HG02610 (cell line): ENCODE measurements around the gene CWH43.
"Not testable (repeated sequence)": the region's sequence is repeated elsewhere in the genome, so short reads cannot be mapped to it uniquely, and the experiment has no call there.

Experiments used
- ATAC-seq: cut with Tn5 transposase; IDR thresholded peaks from one replicate; pipeline ENCODE4 v1.9.1; 2021; ENCODE audit warnings: mild to moderate bottlenecking, moderate library complexity; ENCODE audit not compliant: unreplicated experiment

CWH43 gene

GRCh38 chr4:49096215-49096614, 110.1 kb downstream of the CWH43 start:
- ATAC-seq: not testable (repeated sequence)

DNA sequence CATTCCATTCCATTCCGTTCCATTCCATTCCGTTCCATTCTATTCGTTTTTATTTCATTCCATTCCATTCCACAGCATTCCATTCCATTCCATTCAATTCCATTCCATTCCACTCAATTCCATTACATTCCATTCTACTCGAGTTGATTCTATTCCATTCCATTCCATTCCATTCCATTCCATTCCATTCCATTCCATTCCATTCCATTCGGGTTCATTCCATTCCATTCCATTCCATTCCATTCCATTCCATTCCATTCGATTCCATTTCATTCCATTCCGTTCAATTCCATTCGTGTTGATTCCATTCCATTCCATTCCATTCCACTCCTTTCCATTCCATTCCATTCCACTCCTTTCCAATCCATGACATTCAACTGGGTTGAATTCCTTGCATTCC, 110.6 kb downstream of the CWH43 start:
- peak; percentile 39 for ATAC-seq

GRCh38 chr4:49097071-49097470, 111.0 kb downstream of the CWH43 start:
- ATAC-seq: peak; percentile 27

DNA sequence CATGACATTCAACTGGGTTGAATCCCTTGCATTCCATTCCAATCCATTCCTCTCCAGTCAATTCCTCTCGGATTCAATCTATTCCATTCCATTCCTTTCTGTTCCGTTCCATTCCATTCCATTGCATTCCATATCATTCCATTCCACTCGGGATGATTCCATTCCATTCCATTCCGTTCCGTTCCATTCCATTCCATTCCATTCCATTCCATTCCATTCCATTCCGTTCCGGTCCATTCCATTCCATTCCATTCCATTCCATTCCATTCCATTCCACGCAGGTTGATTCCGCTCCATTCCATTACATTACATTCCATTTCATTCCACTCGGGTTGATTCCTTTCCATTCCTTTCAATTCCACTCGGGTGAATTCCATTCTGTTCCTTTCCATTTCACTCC, 111.4 kb downstream of the CWH43 start:
- ATAC-seq: not testable (repeated sequence)

GRCh38 chr4:49098034-49098759, 112.1 kb downstream of the CWH43 start:
- not testable (repeated sequence) for ATAC-seq

GRCh38 chr4:49099831-49100444, 113.9 kb downstream of the CWH43 start:
- ATAC-seq: not testable (repeated sequence)

GRCh38 chr4:49102344-49102898, 116.3 kb downstream of the CWH43 start:
- ATAC-seq: peak; percentile 28

GRCh38 chr4:49103436-49104136, 117.5 kb downstream of the CWH43 start:
- ATAC-seq: peak; percentile 26

DNA sequence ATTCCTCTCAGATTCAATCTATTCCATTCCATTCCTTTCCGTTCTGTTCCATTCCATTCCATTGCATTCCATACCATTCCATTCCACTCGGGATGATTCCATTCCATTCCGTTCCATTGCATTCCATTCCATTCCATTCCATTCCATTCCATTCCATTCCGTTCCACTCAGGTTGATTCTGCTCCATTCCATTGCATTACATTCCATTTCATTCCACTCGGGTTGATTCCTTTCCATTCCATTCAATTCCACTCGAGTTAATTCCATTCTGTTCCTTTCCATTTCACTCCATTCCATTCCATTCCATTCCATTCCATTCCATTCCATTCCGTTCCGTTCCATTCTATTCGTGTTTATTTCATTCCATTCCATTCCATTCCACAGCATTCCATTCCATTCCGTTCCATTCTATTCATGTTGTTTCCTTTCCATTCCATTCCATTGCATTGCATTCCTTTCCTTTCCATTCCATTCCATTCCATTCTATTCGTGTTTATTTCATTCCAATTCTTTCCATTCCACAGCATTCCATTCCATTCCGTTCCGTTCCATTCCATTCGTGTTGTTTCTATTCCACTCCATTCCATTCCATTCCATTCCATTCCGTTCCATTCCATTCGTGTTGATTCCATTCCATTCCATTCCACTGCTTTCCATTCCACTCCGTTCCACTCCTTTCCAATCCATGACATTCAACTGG, 118.3 kb downstream of the CWH43 start:
- ATAC-seq: not testable (repeated sequence)

GRCh38 chr4:49105248-49105904, 119.3 kb downstream of the CWH43 start:
- ATAC-seq: not testable (repeated sequence)

- not testable (repeated sequence) for ATAC-seq
Observed at GRCh38 chr4:49107262-49107661, 121.2 kb downstream of the CWH43 start.

DNA sequence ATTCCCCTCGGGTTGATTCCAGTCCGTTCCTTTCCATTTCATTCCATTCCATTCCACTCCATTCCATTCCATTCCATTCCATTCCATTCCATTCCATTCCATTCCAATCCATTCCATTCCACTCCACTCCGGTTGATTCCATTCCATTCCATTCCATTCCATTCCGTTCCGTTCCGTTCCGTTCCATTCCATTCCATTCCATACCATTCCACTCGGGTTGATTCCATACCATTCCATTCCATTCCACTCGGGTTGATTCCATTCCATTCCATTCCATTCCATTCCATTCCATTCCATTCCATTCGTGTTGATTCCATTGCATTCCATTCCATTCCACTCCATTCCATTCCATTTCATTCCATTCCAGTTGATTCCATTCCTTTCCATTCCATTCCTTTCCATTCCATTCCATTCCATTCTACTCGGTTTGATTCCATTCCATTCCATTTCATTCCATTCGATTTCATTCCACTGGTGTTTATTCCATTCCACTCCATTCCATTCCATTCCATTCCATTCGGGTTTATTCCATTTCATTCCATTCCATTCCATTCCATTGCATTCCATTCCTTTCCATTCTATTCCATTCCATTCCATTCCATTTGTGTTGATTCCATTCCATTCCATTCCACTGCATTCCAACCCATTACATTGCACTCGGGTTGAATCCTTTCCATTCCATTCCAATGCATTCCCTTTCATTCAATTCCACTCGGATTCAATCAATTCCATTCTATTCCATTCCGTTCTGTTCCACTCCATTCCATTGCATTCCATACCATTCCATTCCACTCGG, 122.3 kb downstream of the CWH43 start:
- peak; percentile 39 for ATAC-seq

DNA sequence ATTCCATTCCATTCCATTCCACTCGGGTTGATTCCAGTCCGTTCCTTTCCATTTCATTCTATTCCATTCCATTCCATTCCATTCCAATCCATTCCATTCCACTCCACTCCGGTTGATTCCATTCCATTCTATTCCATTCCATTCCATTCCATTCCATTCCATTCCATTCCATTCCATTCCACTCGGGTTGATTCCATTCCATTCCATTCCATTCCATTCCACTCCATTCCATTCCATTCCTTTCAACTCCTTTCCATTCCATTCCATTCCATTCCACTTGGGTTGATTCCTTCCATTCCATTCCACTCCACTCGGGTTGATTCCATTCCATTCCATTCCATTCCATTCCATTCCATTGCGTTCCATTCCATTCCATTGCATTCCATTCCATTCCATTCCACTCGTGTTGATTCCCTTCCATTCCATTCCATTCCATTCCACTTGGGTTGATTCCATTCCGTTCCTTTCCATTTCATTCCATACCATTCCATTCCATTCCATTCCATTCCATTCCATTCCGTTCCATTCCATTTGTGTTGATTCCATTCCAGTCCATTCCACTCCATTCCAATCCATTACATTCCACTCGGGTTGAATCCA, 123.6 kb downstream of the CWH43 start:
- ATAC-seq: peak; percentile 41

DNA sequence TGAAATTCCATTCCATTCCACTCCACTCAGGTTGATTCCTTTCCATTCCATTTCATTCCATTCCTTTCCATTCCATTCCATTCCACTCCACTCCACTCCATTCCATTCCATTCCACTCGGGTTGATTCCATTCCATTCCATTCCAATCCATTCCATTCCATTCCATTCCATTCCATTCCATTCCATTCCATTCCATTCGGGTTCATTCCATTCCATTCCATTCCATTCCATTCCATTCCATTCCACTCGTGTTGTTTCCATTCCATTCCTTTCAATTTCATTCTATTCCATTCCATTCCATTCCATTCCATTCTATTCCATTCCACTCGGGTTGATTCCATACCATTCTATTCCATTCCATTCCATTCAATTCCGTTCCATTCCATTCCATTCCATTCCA, 124.5 kb downstream of the CWH43 start:
- peak; percentile 56 for ATAC-seq
